K562 (cell line): Measurements from ENCODE around the gene SH3BP2. TPM values are rescaled to one million over a fixed set of nuclear protein-coding genes. Genes with fewer than 3 reads are reported as not detected.
A peak's percentile ranks its signal among the peaks of the same experiment; 100 is the strongest.

Experiments
- CAMTA2 ChIP-seq: fragments of 250-450 bp; sonication (Bioruptor Pico); conservative IDR thresholded peaks from 2 replicates; pipeline ENCODE4 v1.5.1; 2022
- CBX2 ChIP-seq: fragments of 200-600 bp; sonication (generic); IDR thresholded peaks from one replicate; pipeline ENCODE4 v1.6.1; 2012; ENCODE audit warnings: mild to moderate bottlenecking, low read length, inconsistent platforms; ENCODE audit not compliant: insufficient read depth, poor library complexity, severe bottlenecking
- CUX1 ChIP-seq: fragments of 200-800 bp; sonication (Bioruptor generic); IDR thresholded peaks from 2 replicates; pipeline ENCODE4 v1.6.1; 2016; ENCODE audit warnings: missing genetic modification characterization, missing compliant biosample characterization
- CXXC5 ChIP-seq: fragments of 250-450 bp; sonication (Bioruptor Pico); IDR thresholded peaks from 2 replicates; pipeline ENCODE4 v1.8.0; 2022; ENCODE audit warnings: inconsistent platforms, mild to moderate bottlenecking, moderate library complexity
- HIVEP1 ChIP-seq: fragments of 250-450 bp; sonication (Bioruptor Pico); IDR thresholded peaks from 2 replicates; pipeline ENCODE4 v1.4.0; 2020; ENCODE audit warnings: mild to moderate bottlenecking
- MXI1 ChIP-seq: IDR thresholded peaks from 2 replicates; pipeline ENCODE4 v1.6.1; 2011; ENCODE audit warnings: low read depth, mild to moderate bottlenecking, improper control_type of control experiment, low read length
- TBL1XR1 ChIP-seq, 2 experiments: IDR thresholded peaks; 2 replicates each; pipeline ENCODE4 v1.6.1; 2012; ENCODE audit warnings: improper control_type of control experiment in 2 of 2, low read length in 2 of 2, mild to moderate bottlenecking in 1 of 2
- TCF7 ChIP-seq: sonication (generic); IDR thresholded peaks from 2 replicates; pipeline ENCODE4 v1.6.1; 2016; ENCODE audit warnings: antibody characterized with exemption, borderline replicate concordance
- THRB ChIP-seq: fragments of 450-650 bp; formaldehyde crosslinking; conservative IDR thresholded peaks from 2 replicates; pipeline ENCODE4 v1.4.0; 2022; ENCODE audit warnings: mild to moderate bottlenecking, missing genetic modification characterization
- ZBTB26 ChIP-seq: fragments of 450-650 bp; formaldehyde crosslinking; IDR thresholded peaks from 2 replicates; pipeline ENCODE4 v1.4.0; 2022; ENCODE audit warnings: missing genetic modification characterization
- ZFX ChIP-seq: sonication (generic); formaldehyde crosslinking; IDR thresholded peaks from 2 replicates; pipeline ENCODE4 v1.8.0; 2022; ENCODE audit warnings: mild to moderate bottlenecking, missing genetic modification reagents, moderate library complexity
- ZNF592 ChIP-seq: fragments of 450-650 bp; IDR thresholded peaks from 2 replicates; pipeline ENCODE4 v1.6.1; 2017; ENCODE audit warnings: antibody characterized with exemption, mild to moderate bottlenecking
- ZSCAN32 ChIP-seq: fragments of 450-650 bp; formaldehyde crosslinking; IDR thresholded peaks from 2 replicates; pipeline ENCODE4 v1.4.0; 2020; ENCODE audit warnings: mild to moderate bottlenecking, moderate library complexity
- polyA plus RNA-seq, 8 experiments: library from polyadenylated mRNA; depleted of rRNA in 4 of 8; stranded (reverse) in 5 of 8; unstranded in 3 of 8; fragments of >200 nt; fragmentation: Nextera tagmentation in 2 of 8; fragmentation: Illumina TruSeq in 1 of 8; extraction: Ambion mirVana in 2 of 8; extraction: Trizol in 1 of 8; gene quantifications; 2 replicates each; pipeline versions ENCODE4 v1.2.1 to v1.2.3, GENCODE V29; 2011 to 2014; ENCODE audit warnings: inconsistent platforms in 1 of 8, missing spikeins in 1 of 8
- total RNA-seq, 7 experiments: library from RNA; depleted of rRNA in 6 of 7; stranded (reverse); fragments of >200 nt in 6 of 7; fragmentation: Illumina TruSeq in 2 of 7; extraction: Trizol in 2 of 7; gene quantifications; 2 replicates each; pipeline versions ENCODE4 v1.2.1 to v1.2.3, GENCODE V29; 2011 to 2021; ENCODE audit warnings: low replicate concordance in 1 of 7

SH3BP2 gene
- total and polyA plus RNA-seq, 9 of the 15 experiments (the other 6 are each of a cell fraction or from before 2014, with no cell fraction given) = 0.34 to 16.0 (median 5.1) TPM

- TF ChIP-seq ZSCAN32 (CRISPR knock-in tag) = no peak
- TF ChIP-seq CBX2 = no peak
- no peak for TF ChIP-seq CUX1 (CRISPR knock-in tag)
- TF ChIP-seq HIVEP1 (CRISPR knock-in tag) = no peak
- TF ChIP-seq ZFX (CRISPR knock-in tag) = peak; percentile 34
- no peak for TF ChIP-seq TCF7
- TF ChIP-seq THRB (CRISPR knock-in tag) = no peak
- TF ChIP-seq MXI1 = no peak
- TF ChIP-seq TBL1XR1 (IDR thresholded peaks at IDR 0.05; ENCODE audit: low read length in 2 of 2) = no peak
- peak; percentile 12; the same call in 1 of the 2 replicates for TF ChIP-seq CXXC5 (CRISPR knock-in tag)
- TF ChIP-seq CAMTA2 (CRISPR knock-in tag) = no peak
- TF ChIP-seq ZBTB26 = no peak
- TF ChIP-seq ZNF592 = no peak
Observed at GRCh38 chr4:2793586-2794485, 951 bp downstream of the SH3BP2 start (continued).
